ENCODE results near the gene C5orf22.

The C5orf22 gene

DNA sequence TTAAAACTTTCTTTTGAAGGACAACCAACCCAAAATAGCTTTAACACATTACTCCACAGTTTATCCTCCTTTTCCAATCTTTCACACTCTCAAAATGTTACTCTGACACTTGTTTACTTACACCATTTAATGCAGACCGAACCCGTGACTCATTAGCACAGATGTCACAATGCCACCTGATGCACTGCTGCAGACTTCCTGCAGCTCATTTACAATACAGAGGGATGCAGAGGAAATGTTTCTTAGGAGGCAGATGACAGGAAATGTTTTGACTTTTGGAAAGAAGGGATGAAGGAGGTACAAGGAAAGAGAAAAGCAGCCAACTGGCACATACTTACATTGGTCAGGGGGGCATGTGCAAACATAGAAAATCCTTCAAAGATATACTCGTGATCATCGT is 39.2 kb upstream of the C5orf22 start:
- Histone ChIP-seq H2AK5ac (ENCODE audit: low read depth, low read length) (no peak overlapping the region), H3K79me1 (ENCODE audit: low read depth, low read length) (no peaks in the 10 kb centered on the region), H4K8ac (ENCODE audit: low read depth, low read length) (no peak overlapping the region), H2BK5ac (ENCODE audit: low read length) (no peak overlapping the region), H3K36me3 (replicated peaks in 1 of 2; ENCODE audit: control insufficient read depth in 2 of 2, insufficient read depth in 2 of 2, low read length in 2 of 2) (peaks cover 31 to 94% of the 10 kb centered on the region in 2 donors), H3K9ac (ENCODE audit: low read depth, low read length, poor library complexity) (no peak overlapping the region), H2BK12ac (ENCODE audit: low read length) (no peak overlapping the region), H3K14ac (ENCODE audit: low read length) (no peak overlapping the region), H3K27ac (replicated peaks; ENCODE audit: low read length) (no peak overlapping the region), H3K9me3 (replicated peaks in 1 of 2; ENCODE audit: control insufficient read depth in 2 of 2, insufficient read depth in 1 of 2, low read depth in 1 of 2, low read length in 2 of 2) (no peaks in the 10 kb centered on the region), H2AFZ (ENCODE audit: low read length) (no peak overlapping the region), H3K27me3 (ENCODE audit: control insufficient read depth in 3 of 3, insufficient read depth in 3 of 3, low read depth in 1 of 3, low read length in 3 of 3) (no peaks in the 10 kb centered on the region), H2BK15ac (ENCODE audit: low read length) (no peak overlapping the region), H3K23ac (ENCODE audit: low read depth, low read length, poor library complexity) (no peak overlapping the region), H3K4ac (ENCODE audit: low read length) (no peak overlapping the region), H4K91ac (ENCODE audit: low read depth, low read length, poor library complexity) (no peak overlapping the region), H3K4me1 (ENCODE audit: control insufficient read depth in 2 of 2, insufficient read depth in 1 of 2, low read depth in 1 of 2, low read length in 2 of 2) (peaks cover 0 to 8% of the 10 kb centered on the region in 2 donors), H2BK120ac (ENCODE audit: low read depth, low read length) (no peak overlapping the region), H3K18ac (ENCODE audit: low read length) (no peak overlapping the region), H3K4me3 (ENCODE audit: low read length in 2 of 2) (no peak overlapping the region), H3K4me2 (ENCODE audit: insufficient read depth, low read length, poor library complexity, severe bottlenecking) (no peak overlapping the region)
- no peak for DNase-seq (ENCODE audit: low spot score)
- WGBS, 2 donors (ENCODE audit: extremely low coverage in 2 of 2, insufficient read length in 2 of 2, insufficient replicate concordance in 1 of 2): no CpG with 5 or more reads among the region's 4 CpGs

DNA sequence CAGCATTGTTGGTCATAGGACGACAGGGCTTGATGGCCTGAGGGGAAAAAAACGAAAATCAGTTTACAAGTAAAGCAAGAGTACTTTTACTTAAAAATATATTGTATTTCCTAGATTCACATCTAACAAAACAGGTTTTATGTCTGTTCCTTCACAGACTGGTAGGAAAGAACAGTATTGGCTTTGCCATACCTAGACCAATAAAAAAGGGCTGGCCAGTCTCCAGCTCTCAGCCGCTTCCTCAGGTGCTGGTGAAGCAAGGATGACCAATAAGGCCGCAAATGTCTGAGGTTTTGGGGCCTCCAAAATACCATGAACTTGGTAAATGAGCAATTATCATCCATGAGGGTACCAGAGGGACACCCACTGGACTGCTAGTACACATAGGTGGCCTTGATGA is 36.8 kb upstream of the C5orf22 start:
- Histone ChIP-seq H2BK12ac (ENCODE audit: low read length) (no peak overlapping the region), H4K91ac (ENCODE audit: low read depth, low read length, poor library complexity) (no peak overlapping the region), H2BK120ac (ENCODE audit: low read depth, low read length) (no peak overlapping the region), H3K23ac (ENCODE audit: low read depth, low read length, poor library complexity) (no peak overlapping the region), H3K27ac (replicated peaks; ENCODE audit: low read length) (no peak overlapping the region), H3K18ac (ENCODE audit: low read length) (no peak overlapping the region), H3K9me3 (replicated peaks in 1 of 2; ENCODE audit: control insufficient read depth in 2 of 2, insufficient read depth in 1 of 2, low read depth in 1 of 2, low read length in 2 of 2) (no peaks in the 10 kb centered on the region), H3K14ac (ENCODE audit: low read length) (no peak overlapping the region), H2AK5ac (ENCODE audit: low read depth, low read length) (no peak overlapping the region), H3K4me1 (ENCODE audit: control insufficient read depth in 2 of 2, insufficient read depth in 1 of 2, low read depth in 1 of 2, low read length in 2 of 2) (peaks cover 0 to 8% of the 10 kb centered on the region in 2 donors), H3K4me2 (ENCODE audit: insufficient read depth, low read length, poor library complexity, severe bottlenecking) (no peak overlapping the region), H3K36me3 (replicated peaks in 1 of 2; ENCODE audit: control insufficient read depth in 2 of 2, insufficient read depth in 2 of 2, low read length in 2 of 2) (peaks cover 48 to 98% of the 10 kb centered on the region in 2 donors), H2AFZ (ENCODE audit: low read length) (no peak overlapping the region), H3K27me3 (ENCODE audit: control insufficient read depth in 3 of 3, insufficient read depth in 3 of 3, low read depth in 1 of 3, low read length in 3 of 3) (no peaks in the 10 kb centered on the region), H4K8ac (ENCODE audit: low read depth, low read length) (no peak overlapping the region), H2BK5ac (ENCODE audit: low read length) (no peak overlapping the region), H3K4me3 (ENCODE audit: low read length in 2 of 2) (no peak overlapping the region), H3K9ac (ENCODE audit: low read depth, low read length, poor library complexity) (no peak overlapping the region), H3K79me1 (ENCODE audit: low read depth, low read length) (no peaks in the 10 kb centered on the region), H2BK15ac (ENCODE audit: low read length) (no peak overlapping the region), H3K4ac (ENCODE audit: low read length) (no peak overlapping the region)
- DNase-seq (ENCODE audit: low spot score): no peak
- no CpG with 5 or more reads among the region's 4 CpGs for WGBS, 2 donors (ENCODE audit: extremely low coverage in 2 of 2, insufficient read length in 2 of 2, insufficient replicate concordance in 1 of 2)

DNA sequence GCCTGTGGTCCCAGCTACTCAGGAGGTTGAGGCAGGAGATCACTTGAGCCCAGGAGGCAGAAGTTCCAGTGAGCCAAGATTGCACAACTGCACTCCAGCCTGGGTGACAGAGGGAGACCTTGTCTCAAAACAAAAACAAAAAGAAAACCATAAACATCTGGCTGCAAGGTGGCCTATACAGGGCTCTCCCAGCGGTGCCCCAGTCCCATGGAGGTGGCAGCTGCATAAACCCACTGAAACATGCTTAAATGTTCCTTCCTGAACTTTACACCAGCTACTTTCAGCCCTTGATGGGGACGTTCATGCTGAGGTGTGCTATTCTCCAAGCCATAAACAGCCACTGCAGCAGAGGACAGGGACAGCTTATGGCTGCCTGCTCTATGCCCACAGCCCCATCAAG is 35.8 kb upstream of the C5orf22 start:
- H3K4me3 ChIP-seq (ENCODE audit: low read length in 2 of 2): no peak overlapping the region
- no peak overlapping the region for H2BK15ac ChIP-seq (ENCODE audit: low read length)
- H2BK12ac ChIP-seq (ENCODE audit: low read length): no peak overlapping the region
- no peak overlapping the region for H2BK120ac ChIP-seq (ENCODE audit: low read depth, low read length)
- no peak overlapping the region for H4K8ac ChIP-seq (ENCODE audit: low read depth, low read length)
- DNase-seq (ENCODE audit: low spot score): no peak
- H3K9me3 ChIP-seq (replicated peaks in 1 of 2; ENCODE audit: control insufficient read depth in 2 of 2, insufficient read depth in 1 of 2, low read depth in 1 of 2, low read length in 2 of 2): no peaks in the 10 kb centered on the region
- H4K91ac ChIP-seq (ENCODE audit: low read depth, low read length, poor library complexity): no peak overlapping the region
- H3K27me3 ChIP-seq (ENCODE audit: control insufficient read depth in 3 of 3, insufficient read depth in 3 of 3, low read depth in 1 of 3, low read length in 3 of 3): no peaks in the 10 kb centered on the region
- no peak overlapping the region for H3K9ac ChIP-seq (ENCODE audit: low read depth, low read length, poor library complexity)
- H3K79me1 ChIP-seq (ENCODE audit: low read depth, low read length): no peaks in the 10 kb centered on the region
- no peak overlapping the region for H3K14ac ChIP-seq (ENCODE audit: low read length)
- H3K27ac ChIP-seq (replicated peaks; ENCODE audit: low read length): no peak overlapping the region
- H3K4me1 ChIP-seq (ENCODE audit: control insufficient read depth in 2 of 2, insufficient read depth in 1 of 2, low read depth in 1 of 2, low read length in 2 of 2): peaks cover 0 to 8% of the 10 kb centered on the region in 2 donors
- H3K18ac ChIP-seq (ENCODE audit: low read length): no peak overlapping the region
- H2AK5ac ChIP-seq (ENCODE audit: low read depth, low read length): no peak overlapping the region
- H2BK5ac ChIP-seq (ENCODE audit: low read length): no peak overlapping the region
- WGBS, 2 donors (ENCODE audit: extremely low coverage in 2 of 2, insufficient read length in 2 of 2, insufficient replicate concordance in 1 of 2): no CpG with 5 or more reads among the region's 2 CpGs
- H3K4ac ChIP-seq (ENCODE audit: low read length): no peak overlapping the region
- no peak overlapping the region for H3K23ac ChIP-seq (ENCODE audit: low read depth, low read length, poor library complexity)
- no peak overlapping the region for H3K4me2 ChIP-seq (ENCODE audit: insufficient read depth, low read length, poor library complexity, severe bottlenecking)
- no peak overlapping the region for H2AFZ ChIP-seq (ENCODE audit: low read length)
- H3K36me3 ChIP-seq (replicated peaks in 1 of 2; ENCODE audit: control insufficient read depth in 2 of 2, insufficient read depth in 2 of 2, low read length in 2 of 2): peaks cover 57 to 98% of the 10 kb centered on the region in 2 donors

DNA sequence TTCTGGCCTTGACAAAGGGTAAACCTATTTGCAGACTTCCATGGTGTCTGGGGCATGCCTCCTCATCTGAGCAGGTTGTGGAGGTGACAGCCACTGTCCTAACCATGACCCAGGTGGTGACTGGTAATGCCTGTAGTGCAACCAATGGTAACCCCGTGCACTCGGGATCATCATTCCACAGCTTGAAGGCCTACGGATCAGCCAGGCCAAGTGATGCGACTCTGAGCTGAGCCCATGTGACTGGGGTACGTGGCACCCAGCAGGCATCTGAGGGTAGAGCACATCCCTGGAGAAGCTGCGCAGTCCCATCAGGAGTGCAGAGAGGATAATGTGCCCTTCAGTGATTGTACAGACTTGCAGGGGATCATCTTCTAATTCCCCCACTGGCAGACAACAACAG is 35.2 kb upstream of the C5orf22 start:
- H3K36me3 ChIP-seq (replicated peaks in 1 of 2; ENCODE audit: control insufficient read depth in 2 of 2, insufficient read depth in 2 of 2, low read length in 2 of 2): peaks cover 59 to 98% of the 10 kb centered on the region in 2 donors
- no peak overlapping the region for H3K18ac ChIP-seq (ENCODE audit: low read length)
- H3K79me1 ChIP-seq (ENCODE audit: low read depth, low read length): no peaks in the 10 kb centered on the region
- no peak overlapping the region for H3K14ac ChIP-seq (ENCODE audit: low read length)
- no peak overlapping the region for H3K9ac ChIP-seq (ENCODE audit: low read depth, low read length, poor library complexity)
- H3K4me2 ChIP-seq (ENCODE audit: insufficient read depth, low read length, poor library complexity, severe bottlenecking): no peak overlapping the region
- no peak overlapping the region for H2BK120ac ChIP-seq (ENCODE audit: low read depth, low read length)
- no CpG with 5 or more reads among the region's 6 CpGs for WGBS, 2 donors (ENCODE audit: extremely low coverage in 2 of 2, insufficient read length in 2 of 2, insufficient replicate concordance in 1 of 2)
- no peak for DNase-seq (ENCODE audit: low spot score)
- no peak overlapping the region for H2AK5ac ChIP-seq (ENCODE audit: low read depth, low read length)
- no peaks in the 10 kb centered on the region for H3K27me3 ChIP-seq (ENCODE audit: control insufficient read depth in 3 of 3, insufficient read depth in 3 of 3, low read depth in 1 of 3, low read length in 3 of 3)
- peaks cover 0 to 8% of the 10 kb centered on the region in 2 donors for H3K4me1 ChIP-seq (ENCODE audit: control insufficient read depth in 2 of 2, insufficient read depth in 1 of 2, low read depth in 1 of 2, low read length in 2 of 2)
- no peak overlapping the region for H4K91ac ChIP-seq (ENCODE audit: low read depth, low read length, poor library complexity)
- no peak overlapping the region for H2BK15ac ChIP-seq (ENCODE audit: low read length)
- no peak overlapping the region for H2BK5ac ChIP-seq (ENCODE audit: low read length)
- no peak overlapping the region for H3K23ac ChIP-seq (ENCODE audit: low read depth, low read length, poor library complexity)
- H4K8ac ChIP-seq (ENCODE audit: low read depth, low read length): no peak overlapping the region
- no peak overlapping the region for H2AFZ ChIP-seq (ENCODE audit: low read length)
- H3K4me3 ChIP-seq (ENCODE audit: low read length in 2 of 2): peak overlapping the region in 1 of 2 donors; percentile 59
- no peak overlapping the region for H2BK12ac ChIP-seq (ENCODE audit: low read length)
- H3K4ac ChIP-seq (ENCODE audit: low read length): no peak overlapping the region
- H3K27ac ChIP-seq (replicated peaks; ENCODE audit: low read length): no peak overlapping the region
- no peaks in the 10 kb centered on the region for H3K9me3 ChIP-seq (replicated peaks in 1 of 2; ENCODE audit: control insufficient read depth in 2 of 2, insufficient read depth in 1 of 2, low read depth in 1 of 2, low read length in 2 of 2)

All from neuronal stem cell (in vitro differentiated cells).